B cell (primary cell): ENCODE results near the gene PPP1R26.

ENCODE experiments used
- EZH2 ChIP-seq: IDR thresholded peaks from 2 replicates; pipeline ENCODE4 v1.6.1; 2012; ENCODE audit warnings: borderline replicate concordance, low read depth, mild to moderate bottlenecking, moderate library complexity, low read length; ENCODE audit not compliant: insufficient read depth, poor library complexity, severe bottlenecking
- TF ChIP-seq, protein P1 (sequence below): fragments of 200-600 bp; IDR thresholded peaks from one replicate; pipeline ENCODE4 v1.8.0; 2022; ENCODE audit warnings: antibody characterized with exemption, mild to moderate bottlenecking

DNA sequence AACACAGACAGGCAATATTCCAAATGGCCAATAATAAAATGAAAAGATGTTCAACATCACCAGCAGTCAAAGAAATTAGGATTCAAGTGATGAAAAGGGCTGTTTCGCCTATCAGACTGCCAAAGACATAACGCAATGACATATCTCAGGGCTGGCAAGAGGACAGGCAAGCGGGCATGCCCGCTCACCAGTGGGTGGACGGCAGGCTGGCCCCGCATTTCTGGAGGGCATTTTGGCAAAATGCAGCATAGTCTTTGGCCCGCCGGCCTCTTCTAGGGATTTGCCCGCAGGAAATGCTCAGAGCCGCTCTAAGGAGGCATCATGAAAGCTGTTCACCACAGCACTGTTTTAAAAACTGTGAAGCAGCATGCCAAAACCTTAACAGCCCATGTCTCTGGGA, 1.4 kb upstream of the PPP1R26 start:
- TF ChIP-seq, protein P1, sequence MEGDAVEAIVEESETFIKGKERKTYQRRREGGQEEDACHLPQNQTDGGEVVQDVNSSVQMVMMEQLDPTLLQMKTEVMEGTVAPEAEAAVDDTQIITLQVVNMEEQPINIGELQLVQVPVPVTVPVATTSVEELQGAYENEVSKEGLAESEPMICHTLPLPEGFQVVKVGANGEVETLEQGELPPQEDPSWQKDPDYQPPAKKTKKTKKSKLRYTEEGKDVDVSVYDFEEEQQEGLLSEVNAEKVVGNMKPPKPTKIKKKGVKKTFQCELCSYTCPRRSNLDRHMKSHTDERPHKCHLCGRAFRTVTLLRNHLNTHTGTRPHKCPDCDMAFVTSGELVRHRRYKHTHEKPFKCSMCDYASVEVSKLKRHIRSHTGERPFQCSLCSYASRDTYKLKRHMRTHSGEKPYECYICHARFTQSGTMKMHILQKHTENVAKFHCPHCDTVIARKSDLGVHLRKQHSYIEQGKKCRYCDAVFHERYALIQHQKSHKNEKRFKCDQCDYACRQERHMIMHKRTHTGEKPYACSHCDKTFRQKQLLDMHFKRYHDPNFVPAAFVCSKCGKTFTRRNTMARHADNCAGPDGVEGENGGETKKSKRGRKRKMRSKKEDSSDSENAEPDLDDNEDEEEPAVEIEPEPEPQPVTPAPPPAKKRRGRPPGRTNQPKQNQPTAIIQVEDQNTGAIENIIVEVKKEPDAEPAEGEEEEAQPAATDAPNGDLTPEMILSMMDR, result no peak
- no peak for TF ChIP-seq EZH2
